Panc1 (cell line): ENCODE data around the gene GID4. TPM values are rescaled to one million over a fixed set of nuclear protein-coding genes. Genes with fewer than 3 reads are reported as not detected.

Source experiments
- ATAC-seq: fragments of 200-7000 bp; cut with Tn5 transposase; 2 replicates; pipeline ENCODE4 v1.9.1; 2020; ENCODE audit warnings: mild to moderate bottlenecking, moderate library complexity
- BruUV-seq: library from RNA; stranded (reverse); fragments of 400-500 nt; replicated peaks from 2 replicates; lab custom pipeline; 2021; lab: Mats Ljungman, UMichigan
- CTCF ChIA-PET: fragments of 300-600 bp; sonication (Branson Sonifier 250); formaldehyde crosslinking; loops from one replicate; lab custom pipeline; 2022; ENCODE audit warnings: antibody characterized with exemption; lab: Charles Lee
- POLR2A ChIA-PET: fragments of 300-600 bp; sonication (Branson Sonifier 250); formaldehyde crosslinking; loops from one replicate; lab custom pipeline; 2022; ENCODE audit warnings: antibody characterized with exemption; lab: Charles Lee
- DNase-seq: peaks from one replicate; pipeline ENCODE4 v3.0.0-alpha.2; 2010; ENCODE audit warnings: low read depth, low spot score
- H3K27ac ChIP-seq: 2 replicates; pipeline ENCODE4 v1.5.1; 2011; ENCODE audit warnings: mild to moderate bottlenecking, low read length, inconsistent platforms
- H3K27me3 ChIP-seq: fragments of 200-500 bp; sonication (Bioruptor generic); 2 replicates; pipeline ENCODE4 v1.6.0; 2014; ENCODE audit warnings: low read length, inconsistent platforms; ENCODE audit not compliant: control insufficient read depth, insufficient read depth
- H3K36me3 ChIP-seq: fragments of 200-500 bp; sonication (Bioruptor generic); 2 replicates; pipeline ENCODE4 v1.5.1; 2014; ENCODE audit warnings: inconsistent platforms, mild to moderate bottlenecking, low read length, moderate library complexity; ENCODE audit not compliant: control insufficient read depth, insufficient read depth
- H3K4me1 ChIP-seq: 2 replicates; pipeline ENCODE4 v1.5.1; 2011; ENCODE audit warnings: inconsistent platforms, mild to moderate bottlenecking, low read length, moderate library complexity; ENCODE audit not compliant: control insufficient read depth, insufficient read depth
- H3K4me3 ChIP-seq, 2 experiments: 2 replicates each; pipeline ENCODE4 v1.5.1; 2011 to 2012; ENCODE audit warnings: low read depth in 2 of 2, low read length in 2 of 2, mild to moderate bottlenecking in 2 of 2, inconsistent platforms in 1 of 2, moderate library complexity in 1 of 2
- H3K9me3 ChIP-seq: fragments of 200-500 bp; sonication (Bioruptor generic); 2 replicates; pipeline ENCODE4 v1.5.1; 2014; ENCODE audit warnings: low read depth, mild to moderate bottlenecking, inconsistent platforms, low read length, moderate library complexity; ENCODE audit not compliant: control insufficient read depth, insufficient read depth
- POLR2AphosphoS5 ChIP-seq: IDR thresholded peaks from 2 replicates; pipeline ENCODE4 v1.6.1; 2012; ENCODE audit warnings: mild to moderate bottlenecking, low read depth, low read length, moderate library complexity
- SIN3A ChIP-seq: IDR thresholded peaks from 2 replicates; pipeline ENCODE4 v1.6.1; 2012; ENCODE audit warnings: low read depth, mild to moderate bottlenecking, low read length, moderate library complexity, borderline replicate concordance; ENCODE audit not compliant: insufficient read depth
- TCF7L2 ChIP-seq: IDR thresholded peaks from 2 replicates; pipeline ENCODE4 v1.6.1; 2011; ENCODE audit warnings: mild to moderate bottlenecking, low read depth, low read length, inconsistent platforms
- in situ Hi-C: cut with HindIII; loops from 2 replicates; pipeline ENCODE4 v1.10.0; 2016; ENCODE audit warnings: low sequenced_read_pairs, low pct_unique_long_range_greater_than_20kb
- intact Hi-C: fragments of 100-400 bp; cut with micrococcal nuclease; formaldehyde crosslinking; loops from one replicate; pipeline ENCODE4 v1.10.0; 2022; ENCODE audit not compliant: unreplicated experiment
- total RNA-seq: library from RNA; stranded (reverse); gene quantifications from one replicate; pipeline ENCODE4 v1.2.1, GENCODE V29; 2021; ENCODE audit not compliant: unreplicated experiment
- TF ChIP-seq, protein P1 (sequence below): fragments of 450-650 bp; IDR thresholded peaks from 2 replicates; pipeline ENCODE4 v1.5.1; 2017; ENCODE audit warnings: mild to moderate bottlenecking
- TF ChIP-seq, protein P2 (sequence below), 2 experiments: IDR thresholded peaks; 2 replicates each; pipeline ENCODE4 v1.6.1; 2011 to 2012; ENCODE audit warnings: low read depth in 2 of 2, control low read depth in 1 of 2, low read length in 1 of 2, mild to moderate bottlenecking in 1 of 2, moderate library complexity in 1 of 2; ENCODE audit not compliant: insufficient read depth in 1 of 2

The GID4 gene
- total RNA-seq, 1 experiment from 2014 or later = 11.1 TPM

DNA sequence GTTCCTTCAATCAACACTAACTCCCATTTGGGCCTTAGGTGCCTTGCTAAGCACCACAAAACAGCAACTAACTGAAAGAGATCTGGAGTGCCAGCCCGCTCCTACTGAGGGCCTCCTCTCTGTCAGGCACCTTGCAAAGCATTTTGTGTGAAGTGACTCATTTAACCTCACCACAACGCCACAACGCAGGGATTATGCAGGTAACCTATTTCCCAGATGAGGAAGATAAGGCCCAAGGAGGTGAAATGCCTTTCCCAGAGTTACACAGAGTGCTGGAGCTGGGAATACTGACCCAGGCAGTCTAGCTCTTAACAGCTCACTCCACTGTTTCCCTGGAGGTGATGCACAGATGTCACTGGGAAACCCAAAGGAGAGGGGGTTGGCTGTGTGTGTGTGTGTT lies 33.7 kb upstream of the GID4 start:
- Histone ChIP-seq H3K4me1 (no peaks in the 10 kb centered on the region), H3K27ac (no peak overlapping the region)
- in situ Hi-C loops = no loop called here

DNA sequence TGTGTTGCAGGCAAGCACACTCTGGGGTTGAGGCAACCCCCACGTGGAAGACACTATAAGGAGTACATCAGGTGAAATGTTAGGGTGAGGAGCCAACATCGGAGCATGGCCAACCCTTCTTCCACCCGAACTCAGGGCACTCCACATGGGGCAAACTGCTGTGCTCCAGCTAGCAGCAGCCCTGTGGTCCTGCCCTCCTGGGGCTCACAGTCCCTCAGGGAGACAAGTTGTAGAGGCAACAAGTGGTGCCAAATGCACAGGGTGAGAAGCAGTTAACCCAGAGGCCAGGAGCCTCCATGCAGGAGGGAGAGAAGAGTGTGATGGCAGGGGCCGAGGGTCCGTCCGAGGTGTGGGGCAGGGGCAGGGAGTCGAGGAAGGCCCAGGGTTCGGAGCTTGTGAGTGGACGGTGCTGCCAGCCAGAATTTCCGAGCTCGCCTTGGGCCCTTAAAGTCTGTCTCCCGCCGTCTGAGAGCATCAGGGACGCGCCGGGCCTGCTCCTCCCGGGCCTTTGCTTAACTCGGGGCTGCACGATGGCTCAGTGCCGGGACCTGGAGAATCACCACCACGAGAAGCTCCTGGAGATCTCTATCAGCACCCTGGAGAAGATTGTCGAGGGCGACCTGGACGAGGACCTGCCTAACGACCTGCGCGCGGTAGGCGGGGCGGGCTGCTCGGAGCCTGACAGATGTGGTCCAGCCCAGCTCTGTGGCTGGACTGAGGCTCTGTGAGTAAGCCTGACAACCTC lies 32.5 kb upstream of the GID4 start:
- ATAC-seq (no peak), DNase-seq (no peak)
- in situ Hi-C loops (no loop called here), intact Hi-C loops (no loop called here)
- POLR2A ChIA-PET = no interaction called here
- Histone ChIP-seq H3K27me3 (no peaks in the 10 kb centered on the region), H3K4me3 (no peak overlapping the region), H3K4me1 (no peaks in the 10 kb centered on the region), H3K36me3 (no peaks in the 10 kb centered on the region), H3K27ac (no peak overlapping the region), H3K9me3 (no peaks in the 10 kb centered on the region)
- no TSS peak for BruUV-seq
- CTCF ChIA-PET = no interaction called here
- no peak for TF ChIP-seq TCF7L2
- TF ChIP-seq, protein P1, sequence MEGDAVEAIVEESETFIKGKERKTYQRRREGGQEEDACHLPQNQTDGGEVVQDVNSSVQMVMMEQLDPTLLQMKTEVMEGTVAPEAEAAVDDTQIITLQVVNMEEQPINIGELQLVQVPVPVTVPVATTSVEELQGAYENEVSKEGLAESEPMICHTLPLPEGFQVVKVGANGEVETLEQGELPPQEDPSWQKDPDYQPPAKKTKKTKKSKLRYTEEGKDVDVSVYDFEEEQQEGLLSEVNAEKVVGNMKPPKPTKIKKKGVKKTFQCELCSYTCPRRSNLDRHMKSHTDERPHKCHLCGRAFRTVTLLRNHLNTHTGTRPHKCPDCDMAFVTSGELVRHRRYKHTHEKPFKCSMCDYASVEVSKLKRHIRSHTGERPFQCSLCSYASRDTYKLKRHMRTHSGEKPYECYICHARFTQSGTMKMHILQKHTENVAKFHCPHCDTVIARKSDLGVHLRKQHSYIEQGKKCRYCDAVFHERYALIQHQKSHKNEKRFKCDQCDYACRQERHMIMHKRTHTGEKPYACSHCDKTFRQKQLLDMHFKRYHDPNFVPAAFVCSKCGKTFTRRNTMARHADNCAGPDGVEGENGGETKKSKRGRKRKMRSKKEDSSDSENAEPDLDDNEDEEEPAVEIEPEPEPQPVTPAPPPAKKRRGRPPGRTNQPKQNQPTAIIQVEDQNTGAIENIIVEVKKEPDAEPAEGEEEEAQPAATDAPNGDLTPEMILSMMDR = no peak
- TF ChIP-seq POLR2AphosphoS5 = no peak

More for the DNA sequence above, 33.7 kb upstream of the GID4 start:
- no TSS peak for BruUV-seq
- Histone ChIP-seq H3K9me3 (no peaks in the 10 kb centered on the region), H3K27me3 (no peaks in the 10 kb centered on the region), H3K36me3 (no peaks in the 10 kb centered on the region), H3K4me3 (no peak overlapping the region)
- POLR2A ChIA-PET = no interaction called here
- CTCF ChIA-PET = no interaction called here
- TF ChIP-seq, protein P1 = no peak
- TF ChIP-seq, protein P2, sequence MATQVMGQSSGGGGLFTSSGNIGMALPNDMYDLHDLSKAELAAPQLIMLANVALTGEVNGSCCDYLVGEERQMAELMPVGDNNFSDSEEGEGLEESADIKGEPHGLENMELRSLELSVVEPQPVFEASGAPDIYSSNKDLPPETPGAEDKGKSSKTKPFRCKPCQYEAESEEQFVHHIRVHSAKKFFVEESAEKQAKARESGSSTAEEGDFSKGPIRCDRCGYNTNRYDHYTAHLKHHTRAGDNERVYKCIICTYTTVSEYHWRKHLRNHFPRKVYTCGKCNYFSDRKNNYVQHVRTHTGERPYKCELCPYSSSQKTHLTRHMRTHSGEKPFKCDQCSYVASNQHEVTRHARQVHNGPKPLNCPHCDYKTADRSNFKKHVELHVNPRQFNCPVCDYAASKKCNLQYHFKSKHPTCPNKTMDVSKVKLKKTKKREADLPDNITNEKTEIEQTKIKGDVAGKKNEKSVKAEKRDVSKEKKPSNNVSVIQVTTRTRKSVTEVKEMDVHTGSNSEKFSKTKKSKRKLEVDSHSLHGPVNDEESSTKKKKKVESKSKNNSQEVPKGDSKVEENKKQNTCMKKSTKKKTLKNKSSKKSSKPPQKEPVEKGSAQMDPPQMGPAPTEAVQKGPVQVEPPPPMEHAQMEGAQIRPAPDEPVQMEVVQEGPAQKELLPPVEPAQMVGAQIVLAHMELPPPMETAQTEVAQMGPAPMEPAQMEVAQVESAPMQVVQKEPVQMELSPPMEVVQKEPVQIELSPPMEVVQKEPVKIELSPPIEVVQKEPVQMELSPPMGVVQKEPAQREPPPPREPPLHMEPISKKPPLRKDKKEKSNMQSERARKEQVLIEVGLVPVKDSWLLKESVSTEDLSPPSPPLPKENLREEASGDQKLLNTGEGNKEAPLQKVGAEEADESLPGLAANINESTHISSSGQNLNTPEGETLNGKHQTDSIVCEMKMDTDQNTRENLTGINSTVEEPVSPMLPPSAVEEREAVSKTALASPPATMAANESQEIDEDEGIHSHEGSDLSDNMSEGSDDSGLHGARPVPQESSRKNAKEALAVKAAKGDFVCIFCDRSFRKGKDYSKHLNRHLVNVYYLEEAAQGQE (IDR thresholded peaks at IDR 0.05; ENCODE audit: insufficient read depth in 1 of 2, low read depth in 2 of 2, low read length in 1 of 2) = no peak
- TF ChIP-seq SIN3A (no peak), TCF7L2 (no peak), POLR2AphosphoS5 (no peak)
- ATAC-seq (no peak), DNase-seq (no peak)
- intact Hi-C loops = no loop called here
